ENCODE results near the gene ECE1.

The ECE1 gene

GRCh38 chr1:21337928-21338572 is 47.8 kb upstream of the ECE1 start:
- Histone ChIP-seq H3K9me3 (ENCODE audit: low read length) (no peaks in the 10 kb centered on the region), H3K4me3 (ENCODE audit: low read depth, low read length, poor library complexity, severe bottlenecking) (no peak overlapping the region), H3F3A (ENCODE audit: insufficient read depth, low read length) (no peaks in the 10 kb centered on the region), H4K20me1 (ENCODE audit: insufficient read depth, low read length) (no peaks in the 10 kb centered on the region), H3K4me1 (ENCODE audit: insufficient read depth, low read length, severe bottlenecking) (peaks cover 78% of the 10 kb centered on the region), H3K79me2 (ENCODE audit: insufficient read depth, low read length) (no peaks in the 10 kb centered on the region), H3K9ac (ENCODE audit: low read length) (no peak overlapping the region; the same call in 1 of the 2 replicates), H3K4me2 (ENCODE audit: low read length) (peak overlapping the region; percentile 39; the same call in 1 of the 2 replicates), H3K27me3 (ENCODE audit: insufficient read depth, low read length) (no peaks in the 10 kb centered on the region; the same call in 1 of the 2 replicates), H3K36me3 (ENCODE audit: insufficient read depth, low read length) (no peaks in the 10 kb centered on the region), H3K9me2 (ENCODE audit: low read depth, low read length) (no peaks in the 10 kb centered on the region), H3K27ac (ENCODE audit: low read depth, low read length, poor library complexity, severe bottlenecking) (peak overlapping the region; percentile 73), H2AFZ (ENCODE audit: low read length) (no peak overlapping the region)
- TF ChIP-seq EZH2 (IDR thresholded peaks at IDR 0.05; ENCODE audit: borderline replicate concordance, low read length), result no peak
- no peak for TF ChIP-seq CTCF (IDR thresholded peaks at IDR 0.05; ENCODE audit: low read length)

GRCh38 chr1:21337454-21337927 is 47.2 kb upstream of the ECE1 start:
- Histone ChIP-seq H3K27ac (ENCODE audit: low read depth, low read length, poor library complexity, severe bottlenecking) (peak overlapping the region; percentile 73), H3K4me2 (ENCODE audit: low read length) (peak overlapping the region; percentile 39; the same call in 1 of the 2 replicates), H3F3A (ENCODE audit: insufficient read depth, low read length) (no peaks in the 10 kb centered on the region), H3K9me3 (ENCODE audit: low read length) (no peaks in the 10 kb centered on the region), H3K9ac (ENCODE audit: low read length) (no peak overlapping the region; the same call in 1 of the 2 replicates), H3K4me3 (ENCODE audit: low read depth, low read length, poor library complexity, severe bottlenecking) (no peak overlapping the region), H3K27me3 (ENCODE audit: insufficient read depth, low read length) (no peaks in the 10 kb centered on the region; the same call in 1 of the 2 replicates), H4K20me1 (ENCODE audit: insufficient read depth, low read length) (no peaks in the 10 kb centered on the region), H3K4me1 (ENCODE audit: insufficient read depth, low read length, severe bottlenecking) (peaks cover 73% of the 10 kb centered on the region), H2AFZ (ENCODE audit: low read length) (no peak overlapping the region), H3K79me2 (ENCODE audit: insufficient read depth, low read length) (no peaks in the 10 kb centered on the region), H3K36me3 (ENCODE audit: insufficient read depth, low read length) (no peaks in the 10 kb centered on the region), H3K9me2 (ENCODE audit: low read depth, low read length) (no peaks in the 10 kb centered on the region)
- TF ChIP-seq CTCF (IDR thresholded peaks at IDR 0.05; ENCODE audit: low read length) (no peak), EZH2 (IDR thresholded peaks at IDR 0.05; ENCODE audit: borderline replicate concordance, low read length) (no peak)

- no peaks in the 10 kb centered on the region for H3K79me2 ChIP-seq (ENCODE audit: insufficient read depth, low read length)
- no peak overlapping the region; the same call in 1 of the 2 replicates for H3K9ac ChIP-seq (ENCODE audit: low read length)
- H3K4me3 ChIP-seq (ENCODE audit: low read depth, low read length, poor library complexity, severe bottlenecking), result no peak overlapping the region
- peak overlapping the region; percentile 39; the same call in 1 of the 2 replicates for H3K4me2 ChIP-seq (ENCODE audit: low read length)
- no peaks in the 10 kb centered on the region for H3K9me3 ChIP-seq (ENCODE audit: low read length)
- H3F3A ChIP-seq (ENCODE audit: insufficient read depth, low read length), result no peaks in the 10 kb centered on the region
- peak overlapping the region; percentile 73 for H3K27ac ChIP-seq (ENCODE audit: low read depth, low read length, poor library complexity, severe bottlenecking)
- no peak overlapping the region for H2AFZ ChIP-seq (ENCODE audit: low read length)
- H3K27me3 ChIP-seq (ENCODE audit: insufficient read depth, low read length), result no peaks in the 10 kb centered on the region; the same call in 1 of the 2 replicates
- H3K36me3 ChIP-seq (ENCODE audit: insufficient read depth, low read length), result no peaks in the 10 kb centered on the region
- H4K20me1 ChIP-seq (ENCODE audit: insufficient read depth, low read length), result no peaks in the 10 kb centered on the region
- TF ChIP-seq EZH2 (IDR thresholded peaks at IDR 0.05; ENCODE audit: borderline replicate concordance, low read length) (no peak), CTCF (IDR thresholded peaks at IDR 0.05; ENCODE audit: low read length) (no peak)
- no peaks in the 10 kb centered on the region for H3K9me2 ChIP-seq (ENCODE audit: low read depth, low read length)
- H3K4me1 ChIP-seq (ENCODE audit: insufficient read depth, low read length, severe bottlenecking), result peaks cover 71% of the 10 kb centered on the region
Observed at GRCh38 chr1:21337010-21337437, 46.8 kb upstream of the ECE1 start.
